K562 (cell line): ENCODE data around the gene SPAG17. TPM values are rescaled to one million over a fixed set of nuclear protein-coding genes. Genes with fewer than 3 reads are reported as not detected.

Source experiments
- ATAC-seq: fragments of 200-7000 bp; cut with Tn5 transposase; 3 replicates; pipeline ENCODE4 v1.9.1; 2020; ENCODE audit warnings: moderate library complexity
- Bru-seq: library from RNA; stranded (reverse); fragments of 400-500 nt; gene quantifications from one replicate; lab custom pipeline; 2021; lab: Mats Ljungman, UMichigan
- BruChase-seq, 2 experiments: library from RNA; stranded (reverse); fragments of 400-500 nt; gene quantifications; one replicate each; lab custom pipeline; 2021; lab: Mats Ljungman, UMichigan
- BruUV-seq: library from RNA; stranded (reverse); fragments of 400-500 nt; replicated peaks from 2 replicates; lab custom pipeline; 2021; lab: Mats Ljungman, UMichigan
- CTCF ChIA-PET: fragments of 300-600 bp; formaldehyde crosslinking; extraction: SDS; loops from one replicate; lab custom pipeline; 2021; ENCODE audit warnings: low intra/inter-chr PET ratio; lab: Yijun Ruan, JAX
- POLR2A ChIA-PET: fragments of 300-600, 350-650 bp; sonication (Branson Sonifier 250); formaldehyde crosslinking; extraction: SDS; loops from one replicate; lab custom pipeline; 2021; ENCODE audit warnings: antibody characterized with exemption, inconsistent platforms; lab: Yijun Ruan, JAX
- DNase-seq, 4 experiments: peaks; one replicate each; pipeline versions ENCODE4 v3.0.0 to v3.0.0-alpha.2; 2011 to 2018; ENCODE audit warnings: low spot score in 3 of 4, mixed read lengths in 3 of 4; ENCODE audit errors: extremely low read depth in 1 of 4
- FAIRE-seq: peaks from 2 replicates; lab custom pipeline; 2011; peaks lifted over from hg19 to GRCh38; lab: Jason Lieb, UNC
- H2AFZ ChIP-seq: 2 replicates; pipeline ENCODE4 v1.6.0; 2011; ENCODE audit warnings: low read depth, low read length, control low read depth, inconsistent platforms
- H3K27ac ChIP-seq: fragments of 200-600 bp; 3 replicates; pipeline ENCODE4 v1.8.0; 2011; ENCODE audit warnings: low read depth, mild to moderate bottlenecking, control low read depth, inconsistent platforms, low read length, moderate library complexity, mixed read lengths; ENCODE audit errors: extremely low read depth
- H3K27me3 ChIP-seq, 2 experiments: fragments of 300-600 bp in 1 of 2; 2 replicates in 1 of 2; 3 replicates in 1 of 2; pipeline versions ENCODE4 v1.6.0 to v1.8.0; 2011; ENCODE audit warnings: inconsistent platforms in 2 of 2, low read length in 2 of 2, mild to moderate bottlenecking in 1 of 2, mixed read lengths in 1 of 2, moderate library complexity in 1 of 2; ENCODE audit not compliant: control insufficient read depth in 2 of 2, insufficient read depth in 2 of 2
- H3K36me3 ChIP-seq: fragments of 300-600 bp; 3 replicates; pipeline ENCODE4 v1.8.0; 2011; ENCODE audit warnings: mild to moderate bottlenecking, low read length, inconsistent platforms; ENCODE audit not compliant: control insufficient read depth, insufficient read depth
- H3K4me1 ChIP-seq, 2 experiments: fragments of 200-600 bp in 1 of 2; replicated peaks in 1 of 2; 2 replicates in 1 of 2; 3 replicates in 1 of 2; pipeline versions ENCODE4 v1.5.1 to v1.8.0; 2011; ENCODE audit warnings: inconsistent platforms in 2 of 2, low read length in 2 of 2, mild to moderate bottlenecking in 1 of 2, mixed read lengths in 1 of 2, moderate library complexity in 1 of 2; ENCODE audit not compliant: control insufficient read depth in 2 of 2, insufficient read depth in 2 of 2
- H3K4me2 ChIP-seq: 2 replicates; pipeline ENCODE4 v1.6.1; 2011; ENCODE audit warnings: low read length, control low read depth, inconsistent platforms, mixed read lengths; ENCODE audit not compliant: insufficient read depth
- H3K4me3 ChIP-seq: fragments of 200-600 bp; sonication (generic), shearing (Covaris generic); 2 replicates; pipeline ENCODE4 v1.5.1; 2016; ENCODE audit warnings: control low read depth, inconsistent platforms
- H3K79me2 ChIP-seq: fragments of 200-600 bp; 3 replicates; pipeline ENCODE4 v1.8.0; 2011; ENCODE audit warnings: low read length, inconsistent platforms; ENCODE audit not compliant: control insufficient read depth, insufficient read depth
- H3K9ac ChIP-seq, 2 experiments: 2 replicates each; pipeline versions ENCODE4 v1.6.0 to v1.6.1; 2011; ENCODE audit warnings: low read depth in 2 of 2, low read length in 2 of 2, control low read depth in 1 of 2, inconsistent platforms in 1 of 2, mild to moderate bottlenecking in 1 of 2, mixed read lengths in 1 of 2; ENCODE audit not compliant: insufficient read depth in 1 of 2
- H3K9me1 ChIP-seq: one replicate; pipeline ENCODE4 v1.6.0; 2011; ENCODE audit warnings: inconsistent platforms, mild to moderate bottlenecking, low read length, moderate library complexity; ENCODE audit not compliant: control insufficient read depth, insufficient read depth
- H3K9me3 ChIP-seq: replicated peaks from 2 replicates; pipeline ENCODE4 v1.5.1; 2011; ENCODE audit warnings: low read depth, low read length, inconsistent platforms; ENCODE audit not compliant: control insufficient read depth, insufficient read depth
- H4K20me1 ChIP-seq: replicated peaks from 2 replicates; pipeline ENCODE4 v1.6.1; 2011; ENCODE audit warnings: low read length, inconsistent platforms, mixed read lengths; ENCODE audit not compliant: control insufficient read depth, insufficient read depth
- ARID1B ChIP-seq: fragments of 450-650 bp; IDR thresholded peaks from 2 replicates; pipeline ENCODE4 v1.6.1; 2016; ENCODE audit warnings: antibody characterized with exemption, mild to moderate bottlenecking, inconsistent platforms
- ARID2 ChIP-seq: fragments of 450-650 bp; IDR thresholded peaks from 2 replicates; pipeline ENCODE4 v1.6.1; 2017; ENCODE audit warnings: antibody characterized with exemption, mild to moderate bottlenecking
- CC2D1A ChIP-seq: fragments of 450-650 bp; IDR thresholded peaks from 2 replicates; pipeline ENCODE4 v1.6.1; 2017; ENCODE audit warnings: mild to moderate bottlenecking
- CCNT2 ChIP-seq: IDR thresholded peaks from 2 replicates; pipeline ENCODE4 v1.6.1; 2011; ENCODE audit warnings: borderline replicate concordance, low read depth, mild to moderate bottlenecking, moderate library complexity, mixed read lengths, low read length; ENCODE audit not compliant: insufficient read length; ENCODE audit errors: extremely low read depth
- EHMT2 ChIP-seq: fragments of 450-650 bp; IDR thresholded peaks from 2 replicates; pipeline ENCODE4 v1.6.1; 2018; ENCODE audit warnings: antibody characterized with exemption
- JUND ChIP-seq, 2 experiments: IDR thresholded peaks; 2 replicates in 1 of 2; 3 replicates in 1 of 2; pipeline ENCODE4 v1.6.1; 2011; ENCODE audit warnings: borderline replicate concordance in 2 of 2, low read depth in 2 of 2, low read length in 2 of 2, improper control_type of control experiment in 1 of 2, missing biosample characterization in 1 of 2, missing genetic modification characterization in 1 of 2, missing genetic modification reagents in 1 of 2
- KLF13 ChIP-seq: fragments of 450-650 bp; IDR thresholded peaks from 2 replicates; pipeline ENCODE4 v1.6.1; 2016; ENCODE audit warnings: missing genetic modification characterization, low read depth, mild to moderate bottlenecking, missing compliant biosample characterization, moderate library complexity, borderline replicate concordance
- MEF2A ChIP-seq: IDR thresholded peaks from 2 replicates; pipeline ENCODE4 v1.6.1; 2011; ENCODE audit warnings: low read depth, mild to moderate bottlenecking, low read length, moderate library complexity; ENCODE audit not compliant: control insufficient read depth
- OTX1 ChIP-seq: fragments of 450-650 bp; formaldehyde crosslinking; IDR thresholded peaks from 2 replicates; pipeline ENCODE4 v1.4.0; 2022; ENCODE audit warnings: mild to moderate bottlenecking
- ZBTB1 ChIP-seq: sonication (generic); formaldehyde crosslinking; IDR thresholded peaks from 2 replicates; pipeline ENCODE4 v1.8.1; 2023; ENCODE audit warnings: missing genetic modification reagents, low read depth, mild to moderate bottlenecking, borderline replicate concordance
- ZNF311 ChIP-seq: fragments of 250-450 bp; sonication (Bioruptor Pico); IDR thresholded peaks from 2 replicates; pipeline ENCODE4 v1.4.0; 2020; ENCODE audit warnings: mild to moderate bottlenecking, moderate library complexity
- WGBS: fragments of 100-300 bp; shearing (Covaris generic); methylation state at CpG from one replicate; pipeline ENCODE4 v1.1.6; 2016; ENCODE audit warnings: low coverage, mixed read lengths; ENCODE audit not compliant: insufficient coverage; ENCODE audit errors: missing lambda C conversion rate; 5-methylcytosine and 5-hydroxymethylcytosine counted together
- in situ Hi-C: fragments of 300-500 bp; cut with MboI; formaldehyde crosslinking; loops from 4 replicates; pipeline ENCODE4 v1.15.0; 2018; ENCODE audit warnings: inconsistent platforms, mixed read lengths
- intact Hi-C: fragments of 100-400 bp; cut with micrococcal nuclease; formaldehyde crosslinking; loops from 2 replicates; pipeline ENCODE4 v1.14.2; 2022
- long read RNA-seq, 3 experiments: library from polyadenylated mRNA in 2 of 3; library from RNA in 1 of 3; unstranded in 2 of 3; stranded (forward) in 1 of 3; transcript quantifications; one replicate each; pipeline ENCODE4 v2.0.0, GENCODE V29; 2019 to 2022
- polyA minus RNA-seq, 3 experiments: library from RNA; depleted of rRNA, polyadenylated mRNA; stranded (reverse); fragments of >200 nt; gene quantifications; 2 replicates each; pipeline ENCODE4 v1.2.3, GENCODE V29; 2011
- polyA plus RNA-seq, 8 experiments: library from polyadenylated mRNA; depleted of rRNA in 4 of 8; stranded (reverse) in 5 of 8; unstranded in 3 of 8; fragments of >200 nt; fragmentation: Nextera tagmentation in 2 of 8; fragmentation: Illumina TruSeq in 1 of 8; extraction: Ambion mirVana in 2 of 8; extraction: Trizol in 1 of 8; gene quantifications; 2 replicates each; pipeline versions ENCODE4 v1.2.1 to v1.2.3, GENCODE V29; 2011 to 2014; ENCODE audit warnings: inconsistent platforms in 1 of 8, missing spikeins in 1 of 8
- total RNA-seq, 7 experiments: library from RNA; depleted of rRNA in 6 of 7; stranded (reverse); fragments of >200 nt in 6 of 7; fragmentation: Illumina TruSeq in 2 of 7; extraction: Trizol in 2 of 7; gene quantifications; 2 replicates each; pipeline versions ENCODE4 v1.2.1 to v1.2.3, GENCODE V29; 2011 to 2021; ENCODE audit warnings: low replicate concordance in 1 of 7
- TF ChIP-seq, protein P1 (sequence below): fragments of 450-650 bp; formaldehyde crosslinking; IDR thresholded peaks from 2 replicates; pipeline ENCODE4 v1.4.0; 2022; ENCODE audit warnings: missing genetic modification characterization
- TF ChIP-seq, protein P2 (sequence below): fragments of 250-450 bp; sonication (Bioruptor Pico); IDR thresholded peaks from 2 replicates; pipeline ENCODE4 v1.8.0; 2022; ENCODE audit warnings: moderate library complexity, mild to moderate bottlenecking, inconsistent platforms

Gene SPAG17
- 1.5 and 1.9 TPM in 2 replicates for total RNA-seq (2011; cell fraction: chromatin; rRNA removed; ENCODE audit: low replicate concordance)
- total RNA-seq (2011; cell fraction: nucleolus; rRNA removed), result 3.2 TPM in 1 of 2 replicates, not detected in the other
- total RNA-seq (2011; cell fraction: nucleoplasm; rRNA removed), result 1.5 and 1.7 TPM in 2 replicates
- total RNA-seq (2014; rRNA removed), result 0.33 and 2.0 TPM in 2 replicates
- 0.91 and 0.99 TPM in 2 replicates for total RNA-seq (2014; rRNA removed; fragmentation: Illumina TruSeq; extraction: Trizol)
- 0.79 and 2.1 TPM in 2 replicates for total RNA-seq (2015; rRNA removed; fragmentation: Illumina TruSeq; extraction: Trizol)
- total RNA-seq (2021), result 0.63 and 1.3 TPM in 2 replicates
- 0.07 TPM in 1 of 2 replicates, not detected in the other for polyA plus RNA-seq (2011; rRNA removed)
- polyA plus RNA-seq (2011; cell fraction: cytosol; rRNA removed), result 0.21 TPM in 1 of 2 replicates, not detected in the other
- polyA plus RNA-seq (2011; cell fraction: nucleus; rRNA removed), result 0.29 and 3.2 TPM in 2 replicates
- polyA plus RNA-seq (2012), result 1.7 and 2.9 TPM in 2 replicates
- polyA plus RNA-seq (2014; fragmentation: Illumina TruSeq; extraction: Trizol), result 0.98 and 1.5 TPM in 2 replicates
- 1 to 10 TPM in 1 of 2 experiments, under 1 TPM in 1; 0.95 to 1.5 TPM for polyA plus RNA-seq (2014; fragmentation: Nextera tagmentation; extraction: Ambion mirVana)
- 0.22 and 1.5 TPM in 2 replicates for polyA plus RNA-seq (2014; rRNA removed)
- polyA minus RNA-seq (2011; rRNA and poly(A)+ RNA removed), result 0.53 and 0.54 TPM in 2 replicates
- not detected in 2 replicates for polyA minus RNA-seq (2011; cell fraction: cytosol; rRNA and poly(A)+ RNA removed)
- 2.3 TPM in 1 of 2 replicates, not detected in the other for polyA minus RNA-seq (2011; cell fraction: nucleus; rRNA and poly(A)+ RNA removed)
- Bru-seq, nascent RNA, result percentile 32 among the genes with signal in this experiment
- BruChase-seq, experiment 1, labeled RNA remaining after a 2-hour chase, result percentile 26 among the genes with signal in this experiment
- BruChase-seq, experiment 2, labeled RNA remaining after a 6-hour chase, result percentile 21 among the genes with signal in this experiment
- long read RNA-seq, experiment 1, partial matches to known transcripts, result 0 of 5 reads
- long read RNA-seq, experiment 1, other reads (novel, unspliced or antisense), result 5 of 5 reads
- long read RNA-seq, experiment 2, result 0 reads
- long read RNA-seq, experiment 3, result 0 reads

DNA sequence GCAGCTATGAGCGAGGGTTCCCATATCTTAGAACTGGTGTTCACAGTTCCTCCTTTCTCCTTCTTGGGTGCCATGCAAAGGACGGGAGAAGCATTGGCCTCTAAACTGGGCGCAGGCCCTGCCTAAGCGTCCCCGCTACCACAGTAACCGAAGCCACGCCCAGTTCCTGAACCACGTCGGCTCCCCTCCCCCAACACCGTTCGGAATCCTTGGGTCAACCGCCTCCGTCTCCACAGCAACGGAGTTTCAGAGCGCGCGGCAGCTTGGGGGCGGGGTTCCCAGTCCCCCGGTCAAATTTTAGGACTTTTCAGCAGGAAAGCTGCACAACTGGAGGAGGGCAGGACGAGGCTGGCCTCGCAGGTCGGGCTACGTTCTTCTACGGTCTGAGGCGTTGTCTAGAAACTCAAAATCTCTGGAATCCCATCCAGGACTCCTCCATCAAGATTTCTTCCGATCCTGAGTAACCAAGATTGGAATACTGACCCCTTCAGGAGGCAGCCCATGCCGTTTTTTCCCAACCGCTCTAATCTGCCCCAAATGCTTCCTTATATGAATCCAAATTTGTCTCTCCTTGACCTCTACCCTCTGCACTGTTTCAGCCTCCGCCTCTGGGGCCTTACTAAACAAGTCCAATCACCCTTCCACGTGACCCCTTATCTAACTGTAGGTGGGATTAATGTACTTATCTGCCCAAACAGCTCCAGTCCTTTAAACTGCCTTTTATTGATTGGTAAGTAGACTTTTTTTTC, at the start of gene SPAG17:
TSS of gene SPAG17 (minus strand) at position 145 of the 749 bp plus-strand sequence. CDS start at position 74, 71 bp downstream.
- Histone ChIP-seq H4K20me1 (no peaks in the 10 kb centered on the region), H3K27ac (peak within 1 kb of the TSS; percentile 48), H3K9me3 (no peaks in the 10 kb centered on the region), H3K9me1 (no peaks in the 10 kb centered on the region), H3K4me3 (peak within 1 kb of the TSS; percentile 42), H3K9ac (peak within 1 kb of the TSS; percentile 47 to 83), H3K27me3 (no peaks in the 10 kb centered on the region), H3K36me3 (no peaks in the 10 kb centered on the region), H3K4me1 (peaks cover 7 to 17% of the 10 kb centered on the region in 2 experiments), H3K79me2 (no peaks in the 10 kb centered on the region), H2AFZ (peak within 1 kb of the TSS; percentile 82), H3K4me2 (peak within 1 kb of the TSS; percentile 80)
- WGBS, result 3% methylated on average over 29 of the region's 30 CpGs
- ChIA-PET POLR2A (no interaction called here), CTCF (interaction anchor here (0.5 kb wide), 1 partner anchor 595 kb away, joined by 7 read pairs; no protein-coding TSS in a partner anchor)
- peak; percentile 98 for ATAC-seq
- no TSS peak for BruUV-seq
- intact Hi-C loops, result no loop called here
- in situ Hi-C loops, result no loop called here
- peak; percentile 76 to 93 (median 80) for DNase-seq
- FAIRE-seq, result peak; percentile 83
- TF ChIP-seq CCNT2 (peak; percentile 41), ARID1B (peak; percentile 85), EHMT2 (no peak), OTX1 (0 out of 2 replicates have a peak, but pooled peaks have one; percentile 5), ZNF311 (CRISPR knock-in tag) (no peak), KLF13 (tag) (0 out of 2 replicates have a peak, but pooled peaks have one; percentile 47), MEF2A (no peak), ZBTB1 (CRISPR knock-in tag) (no peak), CC2D1A (0 out of 2 replicates have a peak, but pooled peaks have one; percentile 23), ARID2 (no peak), JUND (IDR thresholded peaks at IDR 0.05; ENCODE audit: borderline replicate concordance, low read depth, low read length) (peak; percentile 37; the same call in 1 of the 2 replicates), JUND (tag; IDR thresholded peaks at IDR 0.05; ENCODE audit: borderline replicate concordance, low read depth, low read length) (no peak; the same call in 1 of the 3 replicates)
- TF ChIP-seq, protein P1, sequence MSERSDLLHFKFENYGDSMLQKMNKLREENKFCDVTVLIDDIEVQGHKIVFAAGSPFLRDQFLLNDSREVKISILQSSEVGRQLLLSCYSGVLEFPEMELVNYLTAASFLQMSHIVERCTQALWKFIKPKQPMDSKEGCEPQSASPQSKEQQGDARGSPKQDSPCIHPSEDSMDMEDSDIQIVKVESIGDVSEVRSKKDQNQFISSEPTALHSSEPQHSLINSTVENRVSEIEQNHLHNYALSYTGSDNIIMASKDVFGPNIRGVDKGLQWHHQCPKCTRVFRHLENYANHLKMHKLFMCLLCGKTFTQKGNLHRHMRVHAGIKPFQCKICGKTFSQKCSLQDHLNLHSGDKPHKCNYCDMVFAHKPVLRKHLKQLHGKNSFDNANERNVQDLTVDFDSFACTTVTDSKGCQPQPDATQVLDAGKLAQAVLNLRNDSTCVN (CRISPR knock-in tag), result no peak
- TF ChIP-seq, protein P2, sequence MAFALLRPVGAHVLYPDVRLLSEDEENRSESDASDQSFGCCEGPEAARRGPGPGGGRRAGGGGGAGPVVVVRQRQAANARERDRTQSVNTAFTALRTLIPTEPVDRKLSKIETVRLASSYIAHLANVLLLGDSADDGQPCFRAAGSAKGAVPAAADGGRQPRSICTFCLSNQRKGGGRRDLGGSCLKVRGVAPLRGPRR (CRISPR knock-in tag), result no peak
